ENCODE data around the gene FBXO10.

The FBXO10 gene

GRCh38 chr9:37566716-37567115 is 9.5 kb downstream of the FBXO10 start:
- Histone ChIP-seq H3K36me3 (ENCODE audit: control insufficient read depth in 2 of 2, insufficient read depth in 2 of 2, low read length in 2 of 2) (peaks cover 0 to 2% of the 10 kb centered on the region in 2 donors), H3K27ac (ENCODE audit: low read depth in 2 of 2, low read length in 2 of 2) (no peak overlapping the region), H3K9me3 (ENCODE audit: control insufficient read depth in 2 of 2, low read length in 2 of 2) (no peaks in the 10 kb centered on the region), H3K4me1 (ENCODE audit: control insufficient read depth in 2 of 2, insufficient read depth in 2 of 2, low read length in 2 of 2) (no peaks in the 10 kb centered on the region), H3K9ac (ENCODE audit: low read depth in 1 of 2, low read length in 2 of 2) (no peak overlapping the region), H3K4me3 (ENCODE audit: low read length in 2 of 2) (no peak overlapping the region), H3K27me3 (ENCODE audit: control insufficient read depth in 2 of 2, insufficient read depth in 2 of 2, low read length in 2 of 2) (no peaks in the 10 kb centered on the region)

- Histone ChIP-seq H3K9me3 (ENCODE audit: control insufficient read depth in 2 of 2, low read length in 2 of 2) (no peaks in the 10 kb centered on the region), H3K36me3 (ENCODE audit: control insufficient read depth in 2 of 2, insufficient read depth in 2 of 2, low read length in 2 of 2) (peaks cover 0 to 2% of the 10 kb centered on the region in 2 donors), H3K9ac (ENCODE audit: low read depth in 1 of 2, low read length in 2 of 2) (no peak overlapping the region), H3K4me3 (ENCODE audit: low read length in 2 of 2) (no peak overlapping the region), H3K27me3 (ENCODE audit: control insufficient read depth in 2 of 2, insufficient read depth in 2 of 2, low read length in 2 of 2) (no peaks in the 10 kb centered on the region), H3K4me1 (ENCODE audit: control insufficient read depth in 2 of 2, insufficient read depth in 2 of 2, low read length in 2 of 2) (no peaks in the 10 kb centered on the region), H3K27ac (ENCODE audit: low read depth in 2 of 2, low read length in 2 of 2) (no peak overlapping the region)
These were observed 10.2 kb downstream of the FBXO10 start for GRCh38 chr9:37565661-37566618.

- Histone ChIP-seq H3K9ac (ENCODE audit: low read depth in 1 of 2, low read length in 2 of 2) (no peak overlapping the region), H3K27me3 (ENCODE audit: control insufficient read depth in 2 of 2, insufficient read depth in 2 of 2, low read length in 2 of 2) (no peaks in the 10 kb centered on the region), H3K36me3 (ENCODE audit: control insufficient read depth in 2 of 2, insufficient read depth in 2 of 2, low read length in 2 of 2) (peaks cover 0 to 2% of the 10 kb centered on the region in 2 donors), H3K4me3 (ENCODE audit: low read length in 2 of 2) (no peak overlapping the region), H3K27ac (ENCODE audit: low read depth in 2 of 2, low read length in 2 of 2) (no peak overlapping the region), H3K4me1 (ENCODE audit: control insufficient read depth in 2 of 2, insufficient read depth in 2 of 2, low read length in 2 of 2) (no peaks in the 10 kb centered on the region), H3K9me3 (ENCODE audit: control insufficient read depth in 2 of 2, low read length in 2 of 2) (no peaks in the 10 kb centered on the region)
These were observed 11.3 kb downstream of the FBXO10 start for GRCh38 chr9:37564916-37565315.

DNA sequence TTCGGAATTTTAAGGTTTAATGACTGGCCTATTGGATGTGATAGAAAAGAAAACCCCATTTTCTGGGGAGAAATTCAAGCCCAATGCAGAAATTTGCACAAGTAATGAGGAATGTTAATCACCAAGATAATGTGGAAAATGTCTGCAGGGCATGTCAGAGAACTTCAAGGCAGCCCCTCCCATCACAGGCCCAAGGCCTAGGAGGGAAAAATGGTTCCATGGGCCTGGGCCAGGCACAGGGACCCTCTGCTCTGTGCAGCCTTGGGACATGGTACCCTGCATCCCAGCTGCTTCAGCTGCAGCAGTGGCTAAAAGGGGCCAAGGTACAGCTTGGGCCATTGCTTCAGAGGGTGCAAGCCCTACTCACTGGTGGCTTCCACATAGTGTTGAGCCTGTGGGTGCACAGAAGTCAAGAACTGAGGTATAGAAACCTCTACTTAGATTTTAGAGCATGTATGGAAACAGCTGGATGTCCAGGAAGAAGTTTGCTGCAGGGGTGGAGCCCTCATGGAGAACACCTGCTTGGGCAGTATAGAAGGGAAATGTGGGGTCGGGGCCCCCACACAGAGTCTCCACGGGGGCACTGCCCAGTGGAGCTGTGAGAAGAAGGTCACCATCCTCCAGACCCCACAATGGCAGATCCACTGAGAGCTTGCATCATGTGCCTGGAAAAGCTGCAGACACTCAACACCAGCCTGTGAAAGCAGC is 12.2 kb downstream of the FBXO10 start:
- Histone ChIP-seq H3K9ac (ENCODE audit: low read depth in 1 of 2, low read length in 2 of 2) (no peak overlapping the region), H3K27ac (ENCODE audit: low read depth in 2 of 2, low read length in 2 of 2) (no peak overlapping the region), H3K27me3 (ENCODE audit: control insufficient read depth in 2 of 2, insufficient read depth in 2 of 2, low read length in 2 of 2) (no peaks in the 10 kb centered on the region), H3K36me3 (ENCODE audit: control insufficient read depth in 2 of 2, insufficient read depth in 2 of 2, low read length in 2 of 2) (peaks cover 0 to 2% of the 10 kb centered on the region in 2 donors), H3K4me1 (ENCODE audit: control insufficient read depth in 2 of 2, insufficient read depth in 2 of 2, low read length in 2 of 2) (no peaks in the 10 kb centered on the region), H3K9me3 (ENCODE audit: control insufficient read depth in 2 of 2, low read length in 2 of 2) (no peaks in the 10 kb centered on the region), H3K4me3 (ENCODE audit: low read length in 2 of 2) (no peak overlapping the region)

GRCh38 chr9:37562826-37563225 is 13.4 kb downstream of the FBXO10 start:
- Histone ChIP-seq H3K4me3 (ENCODE audit: low read length in 2 of 2) (no peak overlapping the region), H3K4me1 (ENCODE audit: control insufficient read depth in 2 of 2, insufficient read depth in 2 of 2, low read length in 2 of 2) (no peaks in the 10 kb centered on the region), H3K27me3 (ENCODE audit: control insufficient read depth in 2 of 2, insufficient read depth in 2 of 2, low read length in 2 of 2) (no peaks in the 10 kb centered on the region), H3K9me3 (ENCODE audit: control insufficient read depth in 2 of 2, low read length in 2 of 2) (no peaks in the 10 kb centered on the region), H3K27ac (ENCODE audit: low read depth in 2 of 2, low read length in 2 of 2) (no peak overlapping the region), H3K9ac (ENCODE audit: low read depth in 1 of 2, low read length in 2 of 2) (no peak overlapping the region), H3K36me3 (ENCODE audit: control insufficient read depth in 2 of 2, insufficient read depth in 2 of 2, low read length in 2 of 2) (peaks cover 0 to 2% of the 10 kb centered on the region in 2 donors)

GRCh38 chr9:37561682-37562081 is 14.5 kb downstream of the FBXO10 start:
- H3K9me3 ChIP-seq (ENCODE audit: control insufficient read depth in 2 of 2, low read length in 2 of 2) = no peaks in the 10 kb centered on the region
- H3K4me1 ChIP-seq (ENCODE audit: control insufficient read depth in 2 of 2, insufficient read depth in 2 of 2, low read length in 2 of 2) = no peaks in the 10 kb centered on the region
- no peaks in the 10 kb centered on the region for H3K27me3 ChIP-seq (ENCODE audit: control insufficient read depth in 2 of 2, insufficient read depth in 2 of 2, low read length in 2 of 2)
- H3K9ac ChIP-seq (ENCODE audit: low read depth in 1 of 2, low read length in 2 of 2) = no peak overlapping the region
- H3K4me3 ChIP-seq (ENCODE audit: low read length in 2 of 2) = no peak overlapping the region
- peaks cover 0 to 2% of the 10 kb centered on the region in 2 donors for H3K36me3 ChIP-seq (ENCODE audit: control insufficient read depth in 2 of 2, insufficient read depth in 2 of 2, low read length in 2 of 2)
- H3K27ac ChIP-seq (ENCODE audit: low read depth in 2 of 2, low read length in 2 of 2) = no peak overlapping the region

DNA sequence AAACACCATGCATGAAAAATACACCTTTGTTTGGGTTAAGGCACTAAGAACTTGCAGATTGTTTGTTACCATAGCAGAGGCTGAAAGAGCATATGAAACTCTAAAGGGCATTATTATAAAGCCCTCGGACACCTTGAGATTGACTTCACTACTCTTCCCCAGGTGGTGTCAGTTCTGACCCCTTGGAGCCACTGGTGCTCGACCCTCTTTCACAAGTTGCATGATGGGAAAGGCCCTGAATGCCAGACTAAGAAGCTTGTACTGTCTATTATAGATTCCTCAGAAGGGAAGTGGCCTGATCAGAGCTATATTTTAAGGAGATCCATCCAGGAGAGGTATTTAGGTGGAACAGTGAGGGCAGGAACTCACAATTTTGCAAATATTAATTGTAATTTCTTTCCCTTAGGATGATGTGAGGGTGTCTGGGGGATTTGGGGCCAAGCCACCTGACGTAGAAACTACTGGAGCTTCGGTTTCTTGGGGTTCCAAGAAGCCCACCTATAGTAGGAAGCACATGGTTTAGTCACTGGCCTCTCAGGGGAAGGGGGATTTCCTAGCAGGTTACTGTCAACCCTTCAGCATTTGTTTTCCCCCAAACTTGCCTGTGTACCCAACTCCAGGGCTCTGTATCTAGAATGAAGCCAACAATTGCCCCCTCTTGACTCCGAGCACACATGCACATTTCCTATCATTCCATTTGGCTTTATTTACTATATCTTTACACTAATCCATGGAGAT is 16.2 kb downstream of the FBXO10 start:
- H3K9me3 ChIP-seq (ENCODE audit: control insufficient read depth in 2 of 2, low read length in 2 of 2) = no peaks in the 10 kb centered on the region
- H3K27me3 ChIP-seq (ENCODE audit: control insufficient read depth in 2 of 2, insufficient read depth in 2 of 2, low read length in 2 of 2) = no peaks in the 10 kb centered on the region
- H3K9ac ChIP-seq (ENCODE audit: low read depth in 1 of 2, low read length in 2 of 2) = no peak overlapping the region
- H3K4me1 ChIP-seq (ENCODE audit: control insufficient read depth in 2 of 2, insufficient read depth in 2 of 2, low read length in 2 of 2) = no peaks in the 10 kb centered on the region
- peaks cover 0 to 2% of the 10 kb centered on the region in 2 donors for H3K36me3 ChIP-seq (ENCODE audit: control insufficient read depth in 2 of 2, insufficient read depth in 2 of 2, low read length in 2 of 2)
- no peak overlapping the region for H3K4me3 ChIP-seq (ENCODE audit: low read length in 2 of 2)
- no peak overlapping the region for H3K27ac ChIP-seq (ENCODE audit: low read depth in 2 of 2, low read length in 2 of 2)

- no peak overlapping the region for H3K9ac ChIP-seq (ENCODE audit: low read depth in 1 of 2, low read length in 2 of 2)
- H3K4me3 ChIP-seq (ENCODE audit: low read length in 2 of 2) = no peak overlapping the region
- no peaks in the 10 kb centered on the region for H3K9me3 ChIP-seq (ENCODE audit: control insufficient read depth in 2 of 2, low read length in 2 of 2)
- no peaks in the 10 kb centered on the region for H3K27me3 ChIP-seq (ENCODE audit: control insufficient read depth in 2 of 2, insufficient read depth in 2 of 2, low read length in 2 of 2)
- H3K27ac ChIP-seq (ENCODE audit: low read depth in 2 of 2, low read length in 2 of 2) = no peak overlapping the region
- no peaks in the 10 kb centered on the region for H3K4me1 ChIP-seq (ENCODE audit: control insufficient read depth in 2 of 2, insufficient read depth in 2 of 2, low read length in 2 of 2)
- H3K36me3 ChIP-seq (ENCODE audit: control insufficient read depth in 2 of 2, insufficient read depth in 2 of 2, low read length in 2 of 2) = peaks cover 0 to under 1% of the 10 kb centered on the region in 2 donors
These were observed 17.1 kb downstream of the FBXO10 start for GRCh38 chr9:37559125-37559524.

DNA sequence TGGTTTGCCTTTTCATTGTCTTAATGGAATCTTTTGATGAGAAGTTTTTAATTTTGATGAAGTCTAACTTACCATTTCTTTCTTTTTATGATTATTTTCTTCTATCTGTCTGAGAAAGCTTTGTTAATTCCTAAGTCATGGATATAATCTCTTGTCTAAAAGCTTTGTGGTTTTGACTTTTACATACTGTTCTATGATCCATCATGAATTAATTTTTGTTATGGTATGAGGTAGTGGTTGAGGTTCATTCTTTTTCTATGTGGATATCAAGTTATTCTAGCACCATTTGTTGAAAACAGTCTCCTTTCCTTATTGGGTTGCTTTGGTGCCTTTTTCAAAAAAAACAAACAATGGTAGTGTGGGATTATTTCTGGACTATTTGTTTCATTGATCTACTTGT is 20.4 kb downstream of the FBXO10 start:
- no peaks in the 10 kb centered on the region for H3K27me3 ChIP-seq (ENCODE audit: control insufficient read depth in 2 of 2, insufficient read depth in 2 of 2, low read length in 2 of 2)
- H3K4me1 ChIP-seq (ENCODE audit: control insufficient read depth in 2 of 2, insufficient read depth in 2 of 2, low read length in 2 of 2) = no peaks in the 10 kb centered on the region
- H3K4me3 ChIP-seq (ENCODE audit: low read length in 2 of 2) = no peak overlapping the region
- no peaks in the 10 kb centered on the region for H3K9me3 ChIP-seq (ENCODE audit: control insufficient read depth in 2 of 2, low read length in 2 of 2)
- no peak overlapping the region for H3K27ac ChIP-seq (ENCODE audit: low read depth in 2 of 2, low read length in 2 of 2)
- no peak overlapping the region for H3K9ac ChIP-seq (ENCODE audit: low read depth in 1 of 2, low read length in 2 of 2)
- H3K36me3 ChIP-seq (ENCODE audit: control insufficient read depth in 2 of 2, insufficient read depth in 2 of 2, low read length in 2 of 2) = no peaks in the 10 kb centered on the region

- no peaks in the 10 kb centered on the region for H3K9me3 ChIP-seq (ENCODE audit: control insufficient read depth in 2 of 2, low read length in 2 of 2)
- no peaks in the 10 kb centered on the region for H3K4me1 ChIP-seq (ENCODE audit: control insufficient read depth in 2 of 2, insufficient read depth in 2 of 2, low read length in 2 of 2)
- H3K27me3 ChIP-seq (ENCODE audit: control insufficient read depth in 2 of 2, insufficient read depth in 2 of 2, low read length in 2 of 2) = no peaks in the 10 kb centered on the region
- H3K4me3 ChIP-seq (ENCODE audit: low read length in 2 of 2) = no peak overlapping the region
- H3K36me3 ChIP-seq (ENCODE audit: control insufficient read depth in 2 of 2, insufficient read depth in 2 of 2, low read length in 2 of 2) = no peaks in the 10 kb centered on the region
- H3K27ac ChIP-seq (ENCODE audit: low read depth in 2 of 2, low read length in 2 of 2) = no peak overlapping the region
- H3K9ac ChIP-seq (ENCODE audit: low read depth in 1 of 2, low read length in 2 of 2) = no peak overlapping the region
These were observed 21.9 kb downstream of the FBXO10 start for GRCh38 chr9:37554318-37554717.
